MCF 10A (cell line): ENCODE measurements around the gene NAT8. TPM values are rescaled to one million over a fixed set of nuclear protein-coding genes. Genes with fewer than 3 reads are reported as not detected.
"Not testable (repeated sequence)": the region's sequence is repeated elsewhere in the genome, so short reads cannot be mapped to it uniquely, and the experiment has no call there.

Experiments used
- BruUV-seq: library from RNA; stranded (reverse); fragments of 400-500 nt; replicated peaks from 2 replicates; lab custom pipeline; 2021; lab: Mats Ljungman, UMichigan
- CTCF ChIA-PET: fragments of 300-600 bp; sonication (Branson Sonifier 250); formaldehyde crosslinking; extraction: SDS; loops from one replicate; lab custom pipeline; 2021; ENCODE audit warnings: antibody characterized with exemption, inconsistent platforms; lab: Yijun Ruan, JAX
- POLR2A ChIA-PET: fragments of 300-600, 350-650 bp; sonication (Branson Sonifier 250); formaldehyde crosslinking; extraction: SDS; loops from one replicate; lab custom pipeline; 2020; ENCODE audit warnings: antibody characterized with exemption, inconsistent platforms; lab: Yijun Ruan, JAX
- DNase-seq: peaks from one replicate; pipeline ENCODE4 v3.0.0-alpha.2; 2018; ENCODE audit not compliant: unreplicated experiment
- H3K27ac Mint-ChIP-seq: one replicate; pipeline ENCODE4 v1.8.0; 2022; ENCODE audit warnings: mild to moderate bottlenecking, low read depth, mixed read lengths; ENCODE audit not compliant: unreplicated experiment
- H3K27me3 Mint-ChIP-seq: one replicate; pipeline ENCODE4 v1.8.0; 2022; ENCODE audit warnings: mixed read lengths; ENCODE audit not compliant: insufficient read depth, unreplicated experiment
- H3K36me3 Mint-ChIP-seq: one replicate; pipeline ENCODE4 v1.8.0; 2022; ENCODE audit warnings: mild to moderate bottlenecking, moderate library complexity, mixed read lengths; ENCODE audit not compliant: insufficient read depth, unreplicated experiment
- H3K4me1 Mint-ChIP-seq: one replicate; pipeline ENCODE4 v1.8.0; 2022; ENCODE audit warnings: mixed read lengths; ENCODE audit not compliant: insufficient read depth, unreplicated experiment
- H3K4me3 Mint-ChIP-seq: one replicate; pipeline ENCODE4 v1.8.0; 2022; ENCODE audit warnings: mild to moderate bottlenecking, moderate library complexity, mixed read lengths; ENCODE audit not compliant: unreplicated experiment
- H3K9me3 Mint-ChIP-seq: one replicate; pipeline ENCODE4 v1.8.0; 2022; ENCODE audit warnings: mixed read lengths; ENCODE audit not compliant: unreplicated experiment
- CTCF ChIP-seq: fragments of 200-600 bp; IDR thresholded peaks from one replicate; pipeline ENCODE4 v1.8.0; 2022; ENCODE audit warnings: antibody characterized with exemption, mild to moderate bottlenecking; ENCODE audit not compliant: unreplicated experiment
- intact Hi-C: fragments of 100-400 bp; cut with micrococcal nuclease; formaldehyde crosslinking; loops from 2 replicates; pipeline ENCODE4 v1.14.1; 2022
- total RNA-seq: library from RNA; stranded (reverse); gene quantifications from 2 replicates; pipeline ENCODE4 v1.2.3, GENCODE V29; 2022

The NAT8 gene
- total RNA-seq, 1 experiment from 2014 or later, result not detected

- not testable (repeated sequence) for H3K4me1 Mint-ChIP-seq
These were observed 11.5 kb downstream of the NAT8 start for GRCh38 chr2:73630662-73631266.

GRCh38 chr2:73628493-73628892 is 13.7 kb downstream of the NAT8 start:
- POLR2A ChIA-PET, H3K36me3 Mint-ChIP-seq, intact Hi-C loops, H3K4me1 Mint-ChIP-seq, H3K27me3 Mint-ChIP-seq, H3K4me3 Mint-ChIP-seq, BruUV-seq, DNase-seq, H3K27ac Mint-ChIP-seq, CTCF ChIA-PET, H3K9me3 Mint-ChIP-seq: not testable (repeated sequence)

More at GRCh38 chr2:73630662-73631266, 11.5 kb downstream of the NAT8 start:
- CTCF ChIA-PET, result interaction anchor here (0.6 to 1.3 kb wide), 4 partner anchors 17 to 425 kb away, joined by 3 to 4 read pairs (median 3); no protein-coding TSS in a partner anchor
- BruUV-seq, H3K27ac Mint-ChIP-seq, H3K27me3 Mint-ChIP-seq, H3K4me3 Mint-ChIP-seq, H3K36me3 Mint-ChIP-seq, H3K9me3 Mint-ChIP-seq, POLR2A ChIA-PET: not testable (repeated sequence)
- intact Hi-C loops, result loop anchor here (2.0 kb wide), 1 partner anchor 60 kb away; no protein-coding TSS in a partner anchor
- DNase-seq, result peak; percentile 9
- TF ChIP-seq CTCF, result peak; percentile 49

- POLR2A ChIA-PET, result interaction anchor here (0.7 kb wide), 1 partner anchor 55 kb away, joined by 3 read pairs; no protein-coding TSS in a partner anchor
- CTCF ChIA-PET, BruUV-seq, H3K4me3 Mint-ChIP-seq, DNase-seq, H3K27me3 Mint-ChIP-seq, intact Hi-C loops, H3K27ac Mint-ChIP-seq, H3K9me3 Mint-ChIP-seq, H3K4me1 Mint-ChIP-seq, H3K36me3 Mint-ChIP-seq: not testable (repeated sequence)
These were observed 16.0 kb downstream of the NAT8 start for GRCh38 chr2:73626237-73626636.

- H3K4me3 Mint-ChIP-seq, H3K27me3 Mint-ChIP-seq, CTCF ChIA-PET, intact Hi-C loops, DNase-seq, H3K4me1 Mint-ChIP-seq, BruUV-seq, H3K36me3 Mint-ChIP-seq, H3K27ac Mint-ChIP-seq, POLR2A ChIA-PET, H3K9me3 Mint-ChIP-seq: not testable (repeated sequence)
These were observed 17.6 kb downstream of the NAT8 start for GRCh38 chr2:73624625-73625024.

- H3K9me3 Mint-ChIP-seq, H3K27me3 Mint-ChIP-seq, BruUV-seq, POLR2A ChIA-PET, CTCF ChIA-PET, intact Hi-C loops, H3K4me3 Mint-ChIP-seq, DNase-seq, H3K27ac Mint-ChIP-seq, H3K4me1 Mint-ChIP-seq, H3K36me3 Mint-ChIP-seq: not testable (repeated sequence)
These were observed 18.2 kb downstream of the NAT8 start for GRCh38 chr2:73624036-73624435.

GRCh38 chr2:73619925-73620324 is 22.3 kb downstream of the NAT8 start:
- POLR2A ChIA-PET, DNase-seq, H3K4me3 Mint-ChIP-seq, H3K27me3 Mint-ChIP-seq, CTCF ChIA-PET, H3K27ac Mint-ChIP-seq, BruUV-seq, H3K4me1 Mint-ChIP-seq, H3K36me3 Mint-ChIP-seq, intact Hi-C loops, H3K9me3 Mint-ChIP-seq: not testable (repeated sequence)
